ENCODE measurements around the gene TBC1D1.

Gene TBC1D1

DNA sequence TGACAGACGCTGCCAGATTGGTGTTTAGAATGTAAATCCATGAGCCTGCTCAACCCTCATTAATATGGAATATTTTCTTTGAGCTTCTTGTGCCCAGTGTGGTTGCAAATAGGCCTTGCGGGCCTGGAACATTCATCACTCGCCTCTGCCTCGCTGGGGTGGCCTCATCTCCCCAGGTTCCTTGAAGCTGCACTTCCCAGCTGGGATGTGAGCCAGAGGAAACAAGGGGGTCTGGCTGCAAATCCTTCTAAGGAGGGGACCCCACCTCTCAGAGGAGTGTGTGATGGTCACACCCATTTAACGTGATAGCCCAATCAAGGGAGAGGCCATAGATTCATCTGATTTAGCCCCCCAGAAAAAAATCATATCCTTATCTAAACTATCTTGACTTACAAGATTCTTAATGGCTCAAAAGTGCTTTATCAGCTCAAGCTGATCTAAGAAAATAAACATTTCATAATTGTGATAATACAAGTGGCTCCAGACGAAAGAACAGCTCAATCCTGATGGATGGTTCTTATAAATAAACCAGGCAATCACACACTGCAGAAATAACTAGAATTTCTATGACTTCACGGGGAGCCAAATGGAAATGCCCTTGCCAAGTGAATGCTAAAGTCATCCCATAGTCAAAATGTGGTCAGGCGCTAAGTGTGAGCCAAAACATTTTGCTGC lies 259.2 kb downstream of the TBC1D1 start:
- TF ChIP-seq, protein P1, sequence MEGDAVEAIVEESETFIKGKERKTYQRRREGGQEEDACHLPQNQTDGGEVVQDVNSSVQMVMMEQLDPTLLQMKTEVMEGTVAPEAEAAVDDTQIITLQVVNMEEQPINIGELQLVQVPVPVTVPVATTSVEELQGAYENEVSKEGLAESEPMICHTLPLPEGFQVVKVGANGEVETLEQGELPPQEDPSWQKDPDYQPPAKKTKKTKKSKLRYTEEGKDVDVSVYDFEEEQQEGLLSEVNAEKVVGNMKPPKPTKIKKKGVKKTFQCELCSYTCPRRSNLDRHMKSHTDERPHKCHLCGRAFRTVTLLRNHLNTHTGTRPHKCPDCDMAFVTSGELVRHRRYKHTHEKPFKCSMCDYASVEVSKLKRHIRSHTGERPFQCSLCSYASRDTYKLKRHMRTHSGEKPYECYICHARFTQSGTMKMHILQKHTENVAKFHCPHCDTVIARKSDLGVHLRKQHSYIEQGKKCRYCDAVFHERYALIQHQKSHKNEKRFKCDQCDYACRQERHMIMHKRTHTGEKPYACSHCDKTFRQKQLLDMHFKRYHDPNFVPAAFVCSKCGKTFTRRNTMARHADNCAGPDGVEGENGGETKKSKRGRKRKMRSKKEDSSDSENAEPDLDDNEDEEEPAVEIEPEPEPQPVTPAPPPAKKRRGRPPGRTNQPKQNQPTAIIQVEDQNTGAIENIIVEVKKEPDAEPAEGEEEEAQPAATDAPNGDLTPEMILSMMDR (IDR thresholded peaks at IDR 0.05; ENCODE audit: borderline replicate concordance, insufficient read depth, low read depth, low read length): no peak
- no peak overlapping the region for H3K4me3 ChIP-seq (ENCODE audit: low read depth, low read length)

DNA sequence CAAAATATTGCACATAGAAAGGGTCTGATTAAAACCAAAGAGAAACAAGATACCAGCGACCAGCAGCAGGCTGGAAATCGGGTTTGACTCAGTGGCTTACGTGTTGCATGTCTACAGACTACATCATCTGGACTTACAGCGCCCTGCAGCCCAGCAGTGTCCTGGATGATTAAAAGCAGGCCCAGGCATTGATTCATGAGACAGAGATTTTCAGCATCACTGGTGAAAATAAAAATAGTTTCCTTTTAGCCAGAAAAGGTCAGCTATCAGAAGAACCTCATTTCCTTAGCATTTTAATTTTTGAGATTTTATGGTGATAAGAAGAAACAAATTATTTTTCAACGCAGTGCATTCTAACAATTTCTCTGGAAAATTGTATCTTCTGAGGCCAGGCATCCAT lies 259.9 kb downstream of the TBC1D1 start:
- no peak overlapping the region for H3K4me3 ChIP-seq (ENCODE audit: low read depth, low read length)
- TF ChIP-seq, protein P1 (IDR thresholded peaks at IDR 0.05; ENCODE audit: borderline replicate concordance, insufficient read depth, low read depth, low read length): no peak

DNA sequence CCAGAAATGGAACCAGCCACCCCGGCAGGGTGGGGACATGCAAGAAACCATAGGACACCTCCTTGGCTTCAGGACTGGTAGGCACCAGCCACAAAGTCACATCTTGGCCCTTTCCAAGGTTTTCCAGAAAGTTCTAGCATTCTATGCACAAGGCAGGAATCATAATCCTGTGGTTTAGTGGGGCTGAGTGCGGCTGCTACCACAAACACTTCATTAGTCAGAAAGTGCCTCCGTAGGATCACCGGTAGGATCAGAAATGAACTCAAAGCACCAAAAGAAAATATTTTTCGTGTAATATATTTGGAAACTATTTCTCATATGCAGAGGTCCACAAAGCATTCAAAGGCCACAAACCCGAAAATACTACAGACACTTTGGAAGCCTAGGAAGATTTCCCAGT lies 261.0 kb downstream of the TBC1D1 start:
- H3K4me3 ChIP-seq (ENCODE audit: low read depth, low read length): no peak overlapping the region
- TF ChIP-seq, protein P1 (IDR thresholded peaks at IDR 0.05; ENCODE audit: borderline replicate concordance, insufficient read depth, low read depth, low read length): no peak

DNA sequence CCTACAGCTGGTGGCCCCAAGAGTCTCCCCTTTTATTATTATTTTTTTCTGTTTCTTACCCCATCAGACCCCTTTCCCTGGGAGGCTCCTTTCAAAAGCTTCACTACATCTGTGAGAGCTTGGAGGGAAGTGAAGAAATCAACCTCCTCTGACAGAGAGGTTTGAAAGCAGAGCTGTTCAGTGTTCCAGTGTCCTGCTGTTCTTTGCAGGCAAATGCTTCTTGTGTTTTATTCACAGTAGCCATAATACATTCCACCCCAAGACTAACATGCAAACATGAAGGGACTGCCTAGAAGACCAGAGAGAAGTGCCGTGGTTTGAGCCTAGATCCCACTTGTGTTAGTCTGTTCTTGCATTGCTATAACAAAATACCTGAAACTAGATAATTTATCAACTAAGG lies 261.4 kb downstream of the TBC1D1 start:
- TF ChIP-seq, protein P1 (IDR thresholded peaks at IDR 0.05; ENCODE audit: borderline replicate concordance, insufficient read depth, low read depth, low read length): no peak

DNA sequence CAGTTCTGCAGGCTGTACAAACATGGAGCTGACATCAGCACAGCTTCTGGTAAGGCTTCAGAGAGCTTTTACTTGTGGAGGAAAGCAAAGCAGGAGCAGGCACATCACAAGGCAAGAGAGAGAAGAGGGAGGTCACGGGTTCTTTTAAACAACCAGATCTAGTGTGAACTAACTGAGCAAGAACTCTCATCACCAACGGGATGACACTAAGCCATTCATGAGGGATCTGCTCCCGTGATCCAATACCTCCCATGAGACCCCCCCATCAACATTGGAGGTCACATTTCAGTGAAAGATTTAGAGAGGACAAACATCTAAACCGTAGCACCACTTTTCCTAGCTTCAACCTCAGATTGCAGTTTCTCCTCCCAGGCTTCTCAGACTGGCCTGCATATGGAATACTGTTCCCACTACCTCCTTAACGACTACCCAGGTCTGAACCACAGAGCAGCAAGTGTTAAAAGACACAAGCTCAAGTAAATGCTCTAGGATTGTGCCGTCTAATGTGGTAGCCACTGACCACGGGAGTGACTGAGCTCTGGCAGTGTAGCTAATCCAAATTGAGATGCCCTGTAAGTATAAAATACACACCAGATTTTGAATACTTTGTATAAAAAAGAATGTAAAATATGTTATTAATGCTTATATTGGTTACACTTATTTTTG lies 262.0 kb downstream of the TBC1D1 start:
- no peak overlapping the region for H3K4me3 ChIP-seq (ENCODE audit: low read depth, low read length)
- TF ChIP-seq, protein P1 (IDR thresholded peaks at IDR 0.05; ENCODE audit: borderline replicate concordance, insufficient read depth, low read depth, low read length): no peak

More for the DNA sequence above, 261.4 kb downstream of the TBC1D1 start:
- no peak overlapping the region for H3K4me3 ChIP-seq (ENCODE audit: low read depth, low read length)

DNA sequence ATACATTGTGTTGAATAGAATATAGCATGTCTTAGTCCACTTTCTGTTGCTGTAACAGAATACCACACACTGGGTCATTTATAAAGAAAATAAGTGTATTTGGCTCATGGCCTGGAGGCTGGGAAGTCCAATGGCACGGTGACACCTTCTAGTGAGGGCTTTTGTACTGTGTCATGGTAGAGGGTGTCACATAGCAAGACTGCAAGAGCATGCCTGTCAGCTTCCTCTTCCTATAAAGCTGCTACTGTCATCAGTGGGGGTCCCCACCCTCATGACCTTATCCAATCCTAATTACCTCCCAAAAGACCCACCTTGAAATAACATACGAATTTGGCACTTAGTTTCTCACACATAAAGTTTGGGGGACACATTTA lies 262.5 kb downstream of the TBC1D1 start:
- TF ChIP-seq, protein P1 (IDR thresholded peaks at IDR 0.05; ENCODE audit: borderline replicate concordance, insufficient read depth, low read depth, low read length): no peak
- H3K4me3 ChIP-seq (ENCODE audit: low read depth, low read length): no peak overlapping the region

DNA sequence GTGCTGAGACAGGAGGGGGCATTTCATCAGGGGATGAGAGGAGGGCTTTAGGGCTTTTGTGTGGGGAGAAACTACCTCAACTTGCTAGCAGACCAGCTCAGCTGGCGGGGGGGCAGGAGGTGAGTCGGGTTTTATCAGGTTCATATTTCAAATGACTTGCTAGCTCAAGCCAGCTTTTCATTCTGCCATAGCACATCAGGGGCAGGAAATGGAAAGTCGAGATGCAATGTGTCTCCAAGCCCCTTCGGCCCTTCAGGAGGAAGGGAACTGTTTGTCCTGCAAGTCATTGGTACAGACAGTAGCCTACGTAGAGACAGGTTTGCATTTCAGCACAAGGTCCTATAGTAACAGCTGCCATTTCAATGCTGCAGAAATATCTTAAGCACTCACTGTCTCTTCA lies 263.4 kb downstream of the TBC1D1 start:
- TF ChIP-seq, protein P1 (IDR thresholded peaks at IDR 0.05; ENCODE audit: borderline replicate concordance, insufficient read depth, low read depth, low read length): no peak
- no peak overlapping the region for H3K4me3 ChIP-seq (ENCODE audit: low read depth, low read length)

All from GM12875 (cell line).